ENCODE results near the gene ADAMTS2.

- TF ChIP-seq CTCF (IDR thresholded peaks at IDR 0.05) (no peak), EZH2 (IDR thresholded peaks at IDR 0.05) (no peak), EZH2phosphoT487 (IDR thresholded peaks at IDR 0.05) (no peak)
These were observed 133.6 kb downstream of the ADAMTS2 start for GRCh38 chr5:179211631-179212030.

Data from neural progenitor cell (in vitro differentiated cells).